ENCODE data around the gene TPM1.
"Not testable (repeated sequence)": the region's sequence is repeated elsewhere in the genome, so short reads cannot be mapped to it uniquely, and the experiment has no call there.

DNA sequence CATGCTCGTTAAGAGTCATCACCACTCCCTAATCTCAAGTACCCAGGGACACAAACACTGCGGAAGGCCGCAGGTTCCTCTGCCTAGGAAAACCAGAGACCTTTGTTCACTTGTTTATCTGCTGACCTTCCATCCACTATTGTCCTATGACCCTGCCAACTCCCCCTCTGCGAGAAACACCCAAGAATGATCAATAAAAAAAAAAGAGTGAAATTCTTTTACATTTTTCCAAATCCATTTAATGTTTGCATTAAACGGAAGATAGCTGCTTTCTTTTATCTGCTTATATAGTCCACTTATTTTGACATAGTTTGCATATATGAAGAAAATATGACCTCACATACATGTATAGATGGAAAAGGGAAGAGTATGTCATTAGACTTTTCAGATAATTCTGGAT, 57.0 kb downstream of the TPM1 start:
- TF ChIP-seq, protein P1, sequence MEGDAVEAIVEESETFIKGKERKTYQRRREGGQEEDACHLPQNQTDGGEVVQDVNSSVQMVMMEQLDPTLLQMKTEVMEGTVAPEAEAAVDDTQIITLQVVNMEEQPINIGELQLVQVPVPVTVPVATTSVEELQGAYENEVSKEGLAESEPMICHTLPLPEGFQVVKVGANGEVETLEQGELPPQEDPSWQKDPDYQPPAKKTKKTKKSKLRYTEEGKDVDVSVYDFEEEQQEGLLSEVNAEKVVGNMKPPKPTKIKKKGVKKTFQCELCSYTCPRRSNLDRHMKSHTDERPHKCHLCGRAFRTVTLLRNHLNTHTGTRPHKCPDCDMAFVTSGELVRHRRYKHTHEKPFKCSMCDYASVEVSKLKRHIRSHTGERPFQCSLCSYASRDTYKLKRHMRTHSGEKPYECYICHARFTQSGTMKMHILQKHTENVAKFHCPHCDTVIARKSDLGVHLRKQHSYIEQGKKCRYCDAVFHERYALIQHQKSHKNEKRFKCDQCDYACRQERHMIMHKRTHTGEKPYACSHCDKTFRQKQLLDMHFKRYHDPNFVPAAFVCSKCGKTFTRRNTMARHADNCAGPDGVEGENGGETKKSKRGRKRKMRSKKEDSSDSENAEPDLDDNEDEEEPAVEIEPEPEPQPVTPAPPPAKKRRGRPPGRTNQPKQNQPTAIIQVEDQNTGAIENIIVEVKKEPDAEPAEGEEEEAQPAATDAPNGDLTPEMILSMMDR (conservative IDR thresholded peaks at IDR 0.05), result not testable (repeated sequence)
- TF ChIP-seq EZH2 (IDR thresholded peaks at IDR 0.05; ENCODE audit: low read depth), result not testable (repeated sequence)

Measured in PC-9 (cell line).